Rectal smooth muscle tissue (tissue), 1 donor: ENCODE measurements around the gene CUEDC1.

Source experiments
- H3K27ac ChIP-seq: one replicate; pipeline ENCODE4 v1.7.0; 2013; ENCODE audit warnings: low read depth, low read length, inconsistent platforms
- H3K27me3 ChIP-seq: one replicate; pipeline ENCODE4 v1.7.0; 2013; ENCODE audit warnings: low read length; ENCODE audit not compliant: control insufficient read depth, insufficient read depth
- H3K36me3 ChIP-seq: one replicate; pipeline ENCODE4 v1.7.0; 2013; ENCODE audit warnings: low read length; ENCODE audit not compliant: control insufficient read depth, insufficient read depth
- H3K4me1 ChIP-seq: one replicate; pipeline ENCODE4 v1.7.0; 2013; ENCODE audit warnings: low read length; ENCODE audit not compliant: control insufficient read depth, insufficient read depth
- H3K4me3 ChIP-seq: one replicate; pipeline ENCODE4 v1.7.0; 2013; ENCODE audit warnings: low read length
- H3K9ac ChIP-seq: one replicate; pipeline ENCODE4 v1.7.0; 2013; ENCODE audit warnings: low read length

CUEDC1 gene

GRCh38 chr17:57900991-57901743, 54.0 kb downstream of the CUEDC1 start:
- no peaks in the 10 kb centered on the region for H3K36me3 ChIP-seq
- H3K27me3 ChIP-seq = no peaks in the 10 kb centered on the region
- peak overlapping the region; percentile 92 for H3K27ac ChIP-seq
- H3K9ac ChIP-seq = no peak overlapping the region
- peaks cover 80% of the 10 kb centered on the region for H3K4me1 ChIP-seq
- H3K4me3 ChIP-seq = no peak overlapping the region

- Histone ChIP-seq H3K36me3 (no peaks in the 10 kb centered on the region), H3K9ac (peak overlapping the region; percentile 3), H3K27ac (peak overlapping the region; percentile 92), H3K27me3 (no peaks in the 10 kb centered on the region), H3K4me3 (no peak overlapping the region), H3K4me1 (peaks cover 82% of the 10 kb centered on the region)
Measured at GRCh38 chr17:57899822-57900221, 55.4 kb downstream of the CUEDC1 start.

GRCh38 chr17:57899391-57899790, 55.8 kb downstream of the CUEDC1 start:
- Histone ChIP-seq H3K36me3 (no peaks in the 10 kb centered on the region), H3K9ac (no peak overlapping the region), H3K27ac (peak overlapping the region; percentile 92), H3K4me1 (peaks cover 82% of the 10 kb centered on the region), H3K27me3 (no peaks in the 10 kb centered on the region), H3K4me3 (peak overlapping the region; percentile 0)

- Histone ChIP-seq H3K27ac (peak overlapping the region; percentile 92), H3K27me3 (no peaks in the 10 kb centered on the region), H3K9ac (no peak overlapping the region), H3K4me3 (no peak overlapping the region), H3K4me1 (peaks cover 78% of the 10 kb centered on the region), H3K36me3 (no peaks in the 10 kb centered on the region)
Measured at GRCh38 chr17:57898487-57899311, 56.5 kb downstream of the CUEDC1 start.

GRCh38 chr17:57895382-57896060, 59.7 kb downstream of the CUEDC1 start:
- Histone ChIP-seq H3K9ac (no peak overlapping the region), H3K27me3 (no peaks in the 10 kb centered on the region), H3K4me1 (peaks cover 86% of the 10 kb centered on the region), H3K27ac (peak overlapping the region; percentile 99), H3K4me3 (no peak overlapping the region), H3K36me3 (no peaks in the 10 kb centered on the region)

- Histone ChIP-seq H3K9ac (no peak overlapping the region), H3K36me3 (no peaks in the 10 kb centered on the region), H3K4me3 (no peak overlapping the region), H3K4me1 (peaks cover 86% of the 10 kb centered on the region), H3K27me3 (no peaks in the 10 kb centered on the region), H3K27ac (peak overlapping the region; percentile 99)
Measured at GRCh38 chr17:57894848-57895247, 60.4 kb downstream of the CUEDC1 start.

- Histone ChIP-seq H3K9ac (peak overlapping the region; percentile 61), H3K36me3 (no peaks in the 10 kb centered on the region), H3K27ac (peak overlapping the region; percentile 99), H3K4me3 (peak overlapping the region; percentile 58), H3K4me1 (peaks cover 86% of the 10 kb centered on the region), H3K27me3 (no peaks in the 10 kb centered on the region)
Measured at GRCh38 chr17:57892820-57893595, 62.2 kb downstream of the CUEDC1 start.

GRCh38 chr17:57892146-57892819, 62.9 kb downstream of the CUEDC1 start:
- Histone ChIP-seq H3K9ac (no peak overlapping the region), H3K27me3 (no peaks in the 10 kb centered on the region), H3K4me3 (peak overlapping the region; percentile 58), H3K36me3 (no peaks in the 10 kb centered on the region), H3K4me1 (peaks cover 83% of the 10 kb centered on the region), H3K27ac (peak overlapping the region; percentile 99)

GRCh38 chr17:57890857-57891232, 64.4 kb downstream of the CUEDC1 start:
- H3K27ac ChIP-seq = peak overlapping the region; percentile 99
- peaks cover 73% of the 10 kb centered on the region for H3K4me1 ChIP-seq

GRCh38 chr17:57889892-57890856, 65.0 kb downstream of the CUEDC1 start:
- H3K9ac ChIP-seq = no peak overlapping the region
- no peaks in the 10 kb centered on the region for H3K36me3 ChIP-seq
- H3K27ac ChIP-seq = peak overlapping the region; percentile 99
- peaks cover 67% of the 10 kb centered on the region for H3K4me1 ChIP-seq
- no peaks in the 10 kb centered on the region for H3K27me3 ChIP-seq
- no peak overlapping the region for H3K4me3 ChIP-seq

More at GRCh38 chr17:57890857-57891232, 64.4 kb downstream of the CUEDC1 start:
- no peaks in the 10 kb centered on the region for H3K27me3 ChIP-seq
- H3K36me3 ChIP-seq = no peaks in the 10 kb centered on the region
- H3K9ac ChIP-seq = no peak overlapping the region
- no peak overlapping the region for H3K4me3 ChIP-seq

GRCh38 chr17:57889252-57889651, 66.0 kb downstream of the CUEDC1 start:
- no peak overlapping the region for H3K9ac ChIP-seq

More at GRCh38 chr17:57889252-57889651, 66.0 kb downstream of the CUEDC1 start:
- Histone ChIP-seq H3K36me3 (no peaks in the 10 kb centered on the region), H3K27ac (peak overlapping the region; percentile 99), H3K27me3 (no peaks in the 10 kb centered on the region), H3K4me3 (no peak overlapping the region), H3K4me1 (peaks cover 59% of the 10 kb centered on the region)
